Measurements from ENCODE around the gene MAD1L1. TPM values are rescaled to one million over a fixed set of nuclear protein-coding genes. Genes with fewer than 3 reads are reported as not detected.
"Not testable (repeated sequence)": the region's sequence is repeated elsewhere in the genome, so short reads cannot be mapped to it uniquely, and the experiment has no call there.

Gene MAD1L1
- total and polyA plus RNA-seq, 2 donors (not counting 1 experiment from before 2014, with no cell fraction given): 9.8 to 29.4 TPM

DNA sequence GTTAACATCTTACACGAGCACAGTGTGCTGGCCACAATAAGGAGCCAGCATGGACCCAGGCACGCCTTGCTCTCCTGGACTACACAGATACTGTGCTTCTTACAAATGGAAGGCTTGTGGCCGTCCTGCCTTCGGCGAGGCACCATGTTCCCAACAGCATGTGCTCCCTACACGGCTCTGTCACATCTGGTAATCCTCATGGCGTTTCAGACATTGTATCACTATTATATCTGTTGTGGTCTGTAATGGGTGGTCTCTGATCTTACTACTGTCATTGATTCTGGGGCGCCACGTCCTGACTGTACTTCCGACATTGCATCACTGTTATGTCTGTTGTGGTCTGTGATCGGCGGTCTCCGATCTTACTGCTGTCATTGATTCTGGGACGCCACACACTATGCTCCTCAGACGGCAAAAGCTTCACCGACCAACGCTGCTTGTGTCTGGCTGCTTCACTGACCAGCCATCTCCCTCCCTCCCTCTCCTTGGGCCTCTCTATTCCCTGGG, 195.4 kb downstream of the MAD1L1 start:
- H3K27me3 ChIP-seq (ENCODE audit: control insufficient read depth, insufficient read depth, low read length): no peaks in the 10 kb centered on the region
- no peaks in the 10 kb centered on the region for H4K20me1 ChIP-seq (ENCODE audit: control insufficient read depth, extremely low read depth, insufficient read depth, low read length)
- no peak for DNase-seq (ENCODE audit: low read depth in 2 of 2)
- no peak overlapping the region for H2AFZ ChIP-seq (ENCODE audit: low read length)
- H3K4me3 ChIP-seq (replicated peaks in 1 of 4; ENCODE audit: control extremely low read depth in 1 of 4, insufficient read depth in 1 of 4, low read depth in 3 of 4, low read length in 4 of 4): peak overlapping the region; percentile 22 to 51 (median 41)
- no peaks in the 10 kb centered on the region for H3K4me1 ChIP-seq (ENCODE audit: control insufficient read depth, extremely low read depth, insufficient read depth, low read length)
- H3K27ac ChIP-seq (ENCODE audit: insufficient read depth, low read length): peak overlapping the region; percentile 49
- no peaks in the 10 kb centered on the region for H3K9me3 ChIP-seq (ENCODE audit: control insufficient read depth, insufficient read depth, low read depth, low read length)
- no peaks in the 10 kb centered on the region for H3K79me2 ChIP-seq (ENCODE audit: control insufficient read depth, insufficient read depth, low read length)
- H3K9ac ChIP-seq (ENCODE audit: insufficient read depth, low read length): no peak overlapping the region
- no peaks in the 10 kb centered on the region for H3K36me3 ChIP-seq (ENCODE audit: control insufficient read depth, insufficient read depth, low read length)
- H3K4me2 ChIP-seq (ENCODE audit: extremely low read depth, insufficient read depth, low read length): peak overlapping the region; percentile 90
- no peak for TF ChIP-seq EZH2 (IDR thresholded peaks at IDR 0.05; ENCODE audit: low read length, missing control alignments)
- TF ChIP-seq, protein P1, sequence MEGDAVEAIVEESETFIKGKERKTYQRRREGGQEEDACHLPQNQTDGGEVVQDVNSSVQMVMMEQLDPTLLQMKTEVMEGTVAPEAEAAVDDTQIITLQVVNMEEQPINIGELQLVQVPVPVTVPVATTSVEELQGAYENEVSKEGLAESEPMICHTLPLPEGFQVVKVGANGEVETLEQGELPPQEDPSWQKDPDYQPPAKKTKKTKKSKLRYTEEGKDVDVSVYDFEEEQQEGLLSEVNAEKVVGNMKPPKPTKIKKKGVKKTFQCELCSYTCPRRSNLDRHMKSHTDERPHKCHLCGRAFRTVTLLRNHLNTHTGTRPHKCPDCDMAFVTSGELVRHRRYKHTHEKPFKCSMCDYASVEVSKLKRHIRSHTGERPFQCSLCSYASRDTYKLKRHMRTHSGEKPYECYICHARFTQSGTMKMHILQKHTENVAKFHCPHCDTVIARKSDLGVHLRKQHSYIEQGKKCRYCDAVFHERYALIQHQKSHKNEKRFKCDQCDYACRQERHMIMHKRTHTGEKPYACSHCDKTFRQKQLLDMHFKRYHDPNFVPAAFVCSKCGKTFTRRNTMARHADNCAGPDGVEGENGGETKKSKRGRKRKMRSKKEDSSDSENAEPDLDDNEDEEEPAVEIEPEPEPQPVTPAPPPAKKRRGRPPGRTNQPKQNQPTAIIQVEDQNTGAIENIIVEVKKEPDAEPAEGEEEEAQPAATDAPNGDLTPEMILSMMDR (conservative IDR thresholded peaks at IDR 0.05 in 1 of 2, IDR thresholded peaks at IDR 0.05 in 1 of 2; ENCODE audit: low read depth in 1 of 2, low read length in 2 of 2): no peak

DNA sequence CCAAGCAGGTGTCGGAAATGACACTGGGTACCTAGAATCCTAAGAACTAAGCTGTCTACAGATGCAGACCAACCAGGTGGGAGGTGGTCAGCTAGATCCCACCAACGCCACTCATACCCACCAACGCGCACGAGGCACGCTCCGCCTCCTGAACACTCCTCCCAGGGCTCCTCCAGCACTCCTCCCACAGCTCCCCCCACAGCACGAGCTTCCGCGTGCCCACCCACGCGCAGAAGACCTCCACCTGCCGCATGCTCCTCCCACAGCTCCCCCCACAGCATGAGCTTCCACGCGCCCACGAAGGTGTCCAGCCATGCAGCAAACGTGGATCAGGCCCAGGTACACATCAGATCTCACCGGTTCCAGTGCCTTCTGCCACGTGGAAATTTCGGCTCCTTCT, 196.0 kb downstream of the MAD1L1 start:
- Histone ChIP-seq H4K20me1 (ENCODE audit: control insufficient read depth, extremely low read depth, insufficient read depth, low read length) (no peaks in the 10 kb centered on the region), H3K79me2 (ENCODE audit: control insufficient read depth, insufficient read depth, low read length) (no peaks in the 10 kb centered on the region), H2AFZ (ENCODE audit: low read length) (no peak overlapping the region), H3K4me1 (ENCODE audit: control insufficient read depth, extremely low read depth, insufficient read depth, low read length) (no peaks in the 10 kb centered on the region), H3K9ac (ENCODE audit: insufficient read depth, low read length) (no peak overlapping the region), H3K27ac (ENCODE audit: insufficient read depth, low read length) (no peak overlapping the region), H3K36me3 (ENCODE audit: control insufficient read depth, insufficient read depth, low read length) (no peaks in the 10 kb centered on the region), H3K9me3 (ENCODE audit: control insufficient read depth, insufficient read depth, low read depth, low read length) (no peaks in the 10 kb centered on the region), H3K4me3 (replicated peaks in 1 of 4; ENCODE audit: control extremely low read depth in 1 of 4, insufficient read depth in 1 of 4, low read depth in 3 of 4, low read length in 4 of 4) (no peak overlapping the region), H3K4me2 (ENCODE audit: extremely low read depth, insufficient read depth, low read length) (no peak overlapping the region), H3K27me3 (ENCODE audit: control insufficient read depth, insufficient read depth, low read length) (no peaks in the 10 kb centered on the region)
- no peak for DNase-seq (ENCODE audit: low read depth in 2 of 2)
- no peak for TF ChIP-seq EZH2 (IDR thresholded peaks at IDR 0.05; ENCODE audit: low read length, missing control alignments)

DNA sequence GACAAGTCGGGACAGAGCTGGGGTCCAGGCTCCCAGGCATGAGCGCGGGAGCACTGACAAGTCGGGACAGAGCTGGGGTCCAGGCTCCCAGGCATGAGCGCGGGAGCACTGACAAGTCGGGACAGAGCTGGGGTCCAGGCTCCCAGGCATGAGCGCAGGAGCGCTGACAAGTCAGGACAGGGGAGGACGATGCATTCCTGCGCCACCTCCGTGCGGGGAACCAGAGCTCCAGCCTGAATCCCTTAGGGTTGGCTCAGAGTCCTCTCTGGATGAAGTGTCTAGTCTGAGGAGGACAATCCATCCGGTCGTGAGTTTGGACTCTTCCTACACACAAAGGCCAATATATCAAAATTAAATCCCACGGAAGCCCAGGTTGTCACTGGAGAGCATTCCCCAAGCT, 196.5 kb downstream of the MAD1L1 start:
- H3K9me3 ChIP-seq (ENCODE audit: control insufficient read depth, insufficient read depth, low read depth, low read length); H3K27me3 ChIP-seq (ENCODE audit: control insufficient read depth, insufficient read depth, low read length); H3K27ac ChIP-seq (ENCODE audit: insufficient read depth, low read length); H2AFZ ChIP-seq (ENCODE audit: low read length); H3K4me3 ChIP-seq (replicated peaks in 1 of 4; ENCODE audit: control extremely low read depth in 1 of 4, insufficient read depth in 1 of 4, low read depth in 3 of 4, low read length in 4 of 4); H3K36me3 ChIP-seq (ENCODE audit: control insufficient read depth, insufficient read depth, low read length); H3K79me2 ChIP-seq (ENCODE audit: control insufficient read depth, insufficient read depth, low read length); H3K4me1 ChIP-seq (ENCODE audit: control insufficient read depth, extremely low read depth, insufficient read depth, low read length); H3K4me2 ChIP-seq (ENCODE audit: extremely low read depth, insufficient read depth, low read length); H3K9ac ChIP-seq (ENCODE audit: insufficient read depth, low read length); H4K20me1 ChIP-seq (ENCODE audit: control insufficient read depth, extremely low read depth, insufficient read depth, low read length); DNase-seq (ENCODE audit: low read depth in 2 of 2): not testable (repeated sequence)

DNA sequence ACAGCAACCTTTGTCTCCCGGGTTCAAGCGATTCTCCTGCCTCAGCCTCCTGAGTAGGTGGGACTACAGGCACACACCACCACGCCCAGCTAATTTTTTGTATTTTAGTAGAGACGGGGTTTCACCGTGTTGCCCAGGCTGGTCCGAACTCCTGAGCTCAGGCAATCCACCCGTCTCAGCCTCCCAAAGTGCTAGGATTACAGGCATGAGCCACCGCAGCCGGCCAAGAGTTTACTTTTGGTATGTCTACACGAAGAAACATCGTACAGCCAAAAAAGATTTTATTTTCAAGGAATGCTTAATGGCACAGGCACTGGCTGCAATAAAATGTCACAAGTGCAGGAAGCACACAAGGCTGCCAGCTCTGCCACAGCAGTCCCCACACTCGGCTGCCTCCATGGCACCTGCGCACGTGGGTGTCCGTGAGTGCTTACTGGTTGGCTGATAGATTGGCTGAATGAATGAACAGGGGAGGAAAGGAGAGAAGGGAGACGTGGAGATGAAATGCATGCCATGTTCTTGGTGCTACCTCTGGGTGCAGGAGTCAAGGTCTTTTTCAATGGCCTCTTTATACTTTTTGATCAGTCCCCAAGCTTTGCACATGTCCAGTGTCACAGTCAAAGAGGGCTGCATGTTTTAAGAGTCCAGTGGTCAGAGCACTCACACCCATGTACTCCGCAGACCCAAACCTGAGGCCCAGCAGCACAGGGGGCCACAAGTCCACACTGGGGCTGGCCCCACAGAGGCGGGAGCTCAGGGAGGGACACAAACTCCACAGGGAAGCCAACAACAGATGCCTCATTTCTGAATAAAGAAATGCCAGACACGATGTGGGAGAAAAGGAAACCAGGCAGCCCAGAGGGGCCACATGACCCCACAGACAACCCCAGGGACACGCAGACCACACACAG, 198.2 kb downstream of the MAD1L1 start:
- Histone ChIP-seq H3K4me2 (ENCODE audit: extremely low read depth, insufficient read depth, low read length) (no peak overlapping the region), H2AFZ (ENCODE audit: low read length) (no peak overlapping the region), H3K9me3 (ENCODE audit: control insufficient read depth, insufficient read depth, low read depth, low read length) (no peaks in the 10 kb centered on the region), H3K4me1 (ENCODE audit: control insufficient read depth, extremely low read depth, insufficient read depth, low read length) (no peaks in the 10 kb centered on the region), H3K27me3 (ENCODE audit: control insufficient read depth, insufficient read depth, low read length) (no peaks in the 10 kb centered on the region), H3K79me2 (ENCODE audit: control insufficient read depth, insufficient read depth, low read length) (no peaks in the 10 kb centered on the region), H3K27ac (ENCODE audit: insufficient read depth, low read length) (no peak overlapping the region), H3K9ac (ENCODE audit: insufficient read depth, low read length) (no peak overlapping the region), H4K20me1 (ENCODE audit: control insufficient read depth, extremely low read depth, insufficient read depth, low read length) (no peaks in the 10 kb centered on the region), H3K36me3 (ENCODE audit: control insufficient read depth, insufficient read depth, low read length) (no peaks in the 10 kb centered on the region), H3K4me3 (replicated peaks in 1 of 4; ENCODE audit: control extremely low read depth in 1 of 4, insufficient read depth in 1 of 4, low read depth in 3 of 4, low read length in 4 of 4) (no peak overlapping the region)
- TF ChIP-seq, protein P1 (conservative IDR thresholded peaks at IDR 0.05 in 1 of 2, IDR thresholded peaks at IDR 0.05 in 1 of 2; ENCODE audit: low read depth in 1 of 2, low read length in 2 of 2): no peak
- TF ChIP-seq EZH2 (IDR thresholded peaks at IDR 0.05; ENCODE audit: low read length, missing control alignments): no peak
- no peak for DNase-seq (ENCODE audit: low read depth in 2 of 2)

All from fibroblast of lung (primary cell).